Esophagus squamous epithelium (tissue), 5 donors: ENCODE data around the gene GDI2. TPM values are rescaled to one million over a fixed set of nuclear protein-coding genes. Genes with fewer than 3 reads are reported as not detected.

Source experiments
- DNase-seq: peaks from one replicate; lab custom pipeline; 2025; lab: John Stamatoyannopoulos, UW
- H3K27ac ChIP-seq, 4 donors: fragments of 200-600 bp; sonication (generic); one replicate each; pipeline ENCODE4 v1.5.1; 2016 to 2019; ENCODE audit warnings: mild to moderate bottlenecking in 1 of 4
- H3K27me3 ChIP-seq, 4 donors: fragments of 200-600 bp; sonication (generic); 1 replicate in 3 of 4; 2 replicates in 1 of 4; pipeline versions ENCODE4 v1.5.1 to v1.6.0; 2017 to 2021; ENCODE audit warnings: antibody characterized with exemption in 1 of 4
- H3K36me3 ChIP-seq, 3 donors: fragments of 200-600 bp; sonication (generic); one replicate each; pipeline ENCODE4 v1.5.1; 2016 to 2019
- H3K4me1 ChIP-seq, 3 donors: fragments of 200-600 bp; sonication (generic); one replicate each; pipeline ENCODE4 v1.5.1; 2017 to 2019
- H3K4me3 ChIP-seq, 4 donors: fragments of 200-600 bp; sonication (generic); 1 replicate in 3 of 4; 2 replicates in 1 of 4; pipeline ENCODE4 v1.5.1; 2016 to 2019; ENCODE audit warnings: mild to moderate bottlenecking in 2 of 4, moderate library complexity in 1 of 4
- H3K9me3 ChIP-seq, 3 donors: fragments of 200-600 bp; sonication (generic); one replicate each; pipeline ENCODE4 v1.5.1; 2016 to 2019
- CTCF ChIP-seq, 6 experiments: fragments of 450-650 bp in 4 of 6; fragments of 200-600 bp in 2 of 6; sonication (generic) in 2 of 6; IDR thresholded peaks; one replicate each; pipeline ENCODE4 v1.5.1; 2016 to 2019; ENCODE audit warnings: antibody characterized with exemption in 6 of 6, mild to moderate bottlenecking in 4 of 6, moderate library complexity in 4 of 6
- POLR2A ChIP-seq, 4 donors: fragments of 450-650 bp; IDR thresholded peaks; one replicate each; pipeline ENCODE4 v1.6.1; 2017; ENCODE audit warnings: antibody characterized with exemption in 4 of 4, mild to moderate bottlenecking in 4 of 4, moderate library complexity in 3 of 4
- WGBS, 2 donors: methylation state at CpG; one replicate each; pipeline ENCODE4 v1.1.5; 2018; 5-methylcytosine and 5-hydroxymethylcytosine counted together
- intact Hi-C: fragments of 100-400 bp; cut with DNase I; formaldehyde crosslinking; loops from one replicate; pipeline ENCODE4 v1.15.0; 2022
- total RNA-seq, 4 donors: library from RNA; depleted of rRNA; stranded (reverse); fragments of >200 nt; gene quantifications; one replicate each; pipeline ENCODE4 v1.1.0, GENCODE V29; 2016
- donor health status: DM: yes; HTN: yes; CAD: no.

The GDI2 gene
- total RNA-seq, 4 donors from 2014 or later, result 153 to 299 (median 257) TPM

GRCh38 chr10:5735119-5735518 is 78.1 kb downstream of the GDI2 start:
- H3K4me3 ChIP-seq, result no peak overlapping the region
- H3K36me3 ChIP-seq, result peaks cover 0 to 77% (median 3%) of the 10 kb centered on the region in 3 donors
- no peaks in the 10 kb centered on the region for H3K4me1 ChIP-seq
- H3K27me3 ChIP-seq, result no peaks in the 10 kb centered on the region
- no peak overlapping the region for H3K27ac ChIP-seq
- DNase-seq, result no peak
- intact Hi-C loops, result no loop called here
- no peaks in the 10 kb centered on the region for H3K9me3 ChIP-seq
- 94 to 100% methylated on average over 1 of the region's 1 CpG for WGBS, 2 donors
- TF ChIP-seq POLR2A (IDR thresholded peaks at IDR 0.05) (no peak), CTCF (IDR thresholded peaks at IDR 0.05) (no peak)

- intact Hi-C loops, result no loop called here
- WGBS, 2 donors, result 74 to 92% methylated on average over 4 of the region's 4 CpGs
- Histone ChIP-seq H3K36me3 (peaks cover 0 to 84% (median 3%) of the 10 kb centered on the region in 3 donors), H3K27ac (no peak overlapping the region), H3K4me3 (no peak overlapping the region), H3K27me3 (no peaks in the 10 kb centered on the region), H3K4me1 (no peaks in the 10 kb centered on the region), H3K9me3 (no peaks in the 10 kb centered on the region)
- TF ChIP-seq CTCF (IDR thresholded peaks at IDR 0.05) (no peak), POLR2A (IDR thresholded peaks at IDR 0.05) (no peak)
- no peak for DNase-seq
Observed at GRCh38 chr10:5732141-5732540, 81.1 kb downstream of the GDI2 start.

GRCh38 chr10:5731559-5731958 is 81.7 kb downstream of the GDI2 start:
- Histone ChIP-seq H3K9me3 (no peaks in the 10 kb centered on the region), H3K4me3 (no peak overlapping the region), H3K36me3 (peaks cover 0 to 87% (median 3%) of the 10 kb centered on the region in 3 donors), H3K4me1 (no peaks in the 10 kb centered on the region), H3K27me3 (no peaks in the 10 kb centered on the region), H3K27ac (no peak overlapping the region)
- TF ChIP-seq POLR2A (IDR thresholded peaks at IDR 0.05) (no peak), CTCF (IDR thresholded peaks at IDR 0.05) (no peak)
- DNase-seq, result no peak
- WGBS, 2 donors, result 83 to 94% methylated on average over 3 of the region's 3 CpGs
- intact Hi-C loops, result no loop called here

- no peaks in the 10 kb centered on the region for H3K9me3 ChIP-seq
Observed at GRCh38 chr10:5730766-5731165, 82.5 kb downstream of the GDI2 start.

GRCh38 chr10:5723692-5724091 is 89.5 kb downstream of the GDI2 start:
- Histone ChIP-seq H3K4me1 (no peaks in the 10 kb centered on the region), H3K27ac (no peak overlapping the region), H3K36me3 (peaks cover 0 to 71% (median 0%) of the 10 kb centered on the region in 3 donors), H3K4me3 (no peak overlapping the region), H3K27me3 (no peaks in the 10 kb centered on the region), H3K9me3 (no peaks in the 10 kb centered on the region)
- TF ChIP-seq POLR2A (IDR thresholded peaks at IDR 0.05), result no peak
- TF ChIP-seq CTCF (IDR thresholded peaks at IDR 0.05), result no peak
- WGBS, 2 donors, result 72 to 79% methylated on average over 2 of the region's 2 CpGs
- DNase-seq, result no peak
- intact Hi-C loops, result no loop called here

More at GRCh38 chr10:5730766-5731165, 82.5 kb downstream of the GDI2 start:
- WGBS, 2 donors, result 86 to 92% methylated on average over 4 of the region's 4 CpGs
- intact Hi-C loops, result no loop called here
- Histone ChIP-seq H3K27me3 (no peaks in the 10 kb centered on the region), H3K27ac (no peak overlapping the region), H3K36me3 (peaks cover 0 to 86% (median 3%) of the 10 kb centered on the region in 3 donors), H3K4me3 (no peak overlapping the region), H3K4me1 (no peaks in the 10 kb centered on the region)
- DNase-seq, result no peak
- no peak for TF ChIP-seq POLR2A (IDR thresholded peaks at IDR 0.05)
- no peak for TF ChIP-seq CTCF (IDR thresholded peaks at IDR 0.05)
